ENCODE results near the gene TNFRSF12A.

TNFRSF12A gene

GRCh38 chr16:3056336-3057180 lies 36.4 kb downstream of the TNFRSF12A start:
- Mint-ChIP-seq H3K4me3 (peak overlapping the region; percentile 82 to 88), H3K9me3 (no peaks in the 10 kb centered on the region), H3K4me1 (peaks cover 73% of the 10 kb centered on the region), H3K27me3 (no peaks in the 10 kb centered on the region), H3K27ac (peak overlapping the region; percentile 76 to 78)
- DNase-seq (no peak), ATAC-seq (no peak)

- DNase-seq (peak in 1 of 2 donors; percentile 40), ATAC-seq (no peak)
- peak overlapping the region; percentile 41 to 93 for H3K27ac Mint-ChIP-seq
- H3K27me3 Mint-ChIP-seq: no peaks in the 10 kb centered on the region
- no peaks in the 10 kb centered on the region for H3K9me3 Mint-ChIP-seq
- H3K4me3 Mint-ChIP-seq: peak overlapping the region; percentile 82 to 88
- peaks cover 77% of the 10 kb centered on the region for H3K4me1 Mint-ChIP-seq
These were observed 37.3 kb downstream of the TNFRSF12A start for GRCh38 chr16:3057181-3058138.

GRCh38 chr16:3058139-3059030 lies 38.2 kb downstream of the TNFRSF12A start:
- peak overlapping the region; percentile 22 to 62 for H3K27ac Mint-ChIP-seq
- H3K9me3 Mint-ChIP-seq: no peaks in the 10 kb centered on the region
- ATAC-seq: peak; percentile 57
- peak overlapping the region; percentile 82 to 88 for H3K4me3 Mint-ChIP-seq
- H3K27me3 Mint-ChIP-seq: no peaks in the 10 kb centered on the region
- peaks cover 83% of the 10 kb centered on the region for H3K4me1 Mint-ChIP-seq
- peak in 1 of 2 donors; percentile 69 for DNase-seq

GRCh38 chr16:3059041-3059722 lies 39.0 kb downstream of the TNFRSF12A start:
- Mint-ChIP-seq H3K9me3 (no peaks in the 10 kb centered on the region), H3K27ac (peak overlapping the region; percentile 93 to 95), H3K4me1 (peaks cover 83% of the 10 kb centered on the region), H3K4me3 (peak overlapping the region; percentile 82 to 88), H3K27me3 (no peaks in the 10 kb centered on the region)
- ATAC-seq (peak; percentile 80), DNase-seq (peak; percentile 92 to 93)

- peak overlapping the region; percentile 82 to 88 for H3K4me3 Mint-ChIP-seq
- H3K27me3 Mint-ChIP-seq: no peaks in the 10 kb centered on the region
- peaks cover 83% of the 10 kb centered on the region for H3K4me1 Mint-ChIP-seq
- no peak for DNase-seq
- no peak for ATAC-seq
- peak overlapping the region; percentile 93 to 95 for H3K27ac Mint-ChIP-seq
- H3K9me3 Mint-ChIP-seq: no peaks in the 10 kb centered on the region
These were observed 39.6 kb downstream of the TNFRSF12A start for GRCh38 chr16:3059723-3060242.

GRCh38 chr16:3060339-3061127 lies 40.4 kb downstream of the TNFRSF12A start:
- Mint-ChIP-seq H3K27me3 (no peaks in the 10 kb centered on the region), H3K27ac (peak overlapping the region; percentile 93 to 95), H3K9me3 (no peaks in the 10 kb centered on the region), H3K4me1 (peaks cover 83% of the 10 kb centered on the region), H3K4me3 (peak overlapping the region; percentile 82 to 88)
- ATAC-seq: no peak
- DNase-seq: no peak

- Mint-ChIP-seq H3K27ac (peak overlapping the region in 1 of 2 donors; percentile 62), H3K9me3 (no peaks in the 10 kb centered on the region), H3K4me1 (peaks cover 71% of the 10 kb centered on the region), H3K27me3 (no peaks in the 10 kb centered on the region), H3K4me3 (no peak overlapping the region)
- no peak for ATAC-seq
- DNase-seq: no peak
These were observed 42.4 kb downstream of the TNFRSF12A start for GRCh38 chr16:3062553-3062952.

- H3K4me1 Mint-ChIP-seq: peaks cover 80% of the 10 kb centered on the region
- no peaks in the 10 kb centered on the region for H3K9me3 Mint-ChIP-seq
- peak overlapping the region; percentile 96 to 99 for H3K4me3 Mint-ChIP-seq
- peak; percentile 27 for ATAC-seq
- no peaks in the 10 kb centered on the region for H3K27me3 Mint-ChIP-seq
- H3K27ac Mint-ChIP-seq: peak overlapping the region; percentile 98 to 99
- DNase-seq: no peak
These were observed 43.6 kb downstream of the TNFRSF12A start for GRCh38 chr16:3063625-3064386.

- H3K27ac Mint-ChIP-seq: peak within 1 kb of the TSS; percentile 99
- peak within 1 kb of the TSS; percentile 96 to 99 for H3K4me3 Mint-ChIP-seq
- peak in 1 of 2 donors; percentile 75 for DNase-seq
- no peaks in the 10 kb centered on the region for H3K9me3 Mint-ChIP-seq
- H3K4me1 Mint-ChIP-seq: peaks cover 87% of the 10 kb centered on the region
- peak; percentile 61 for ATAC-seq
- no peaks in the 10 kb centered on the region for H3K27me3 Mint-ChIP-seq
These were observed 45.0 kb downstream of the TNFRSF12A start, which contains the start of gene IL32 for GRCh38 chr16:3065069-3065741. TSS of gene IL32 (plus strand) at chr16:3065640. CDS start at chr16:3065812, 172 bp downstream.

GRCh38 chr16:3065742-3066439 lies 45.7 kb downstream of the TNFRSF12A start:
- peak overlapping the region; percentile 99 for H3K27ac Mint-ChIP-seq
- H3K4me3 Mint-ChIP-seq: peak overlapping the region; percentile 96 to 99
- ATAC-seq: peak; percentile 10
- no peaks in the 10 kb centered on the region for H3K27me3 Mint-ChIP-seq
- DNase-seq: peak in 1 of 2 donors; percentile 46
- peaks cover 87% of the 10 kb centered on the region for H3K4me1 Mint-ChIP-seq
- H3K9me3 Mint-ChIP-seq: no peaks in the 10 kb centered on the region

GRCh38 chr16:3066440-3066748 lies 46.2 kb downstream of the TNFRSF12A start:
- H3K27me3 Mint-ChIP-seq: no peaks in the 10 kb centered on the region
- no peaks in the 10 kb centered on the region for H3K9me3 Mint-ChIP-seq
- no peak for DNase-seq
- H3K4me1 Mint-ChIP-seq: peaks cover 88% of the 10 kb centered on the region
- ATAC-seq: no peak
- peak overlapping the region; percentile 99 for H3K27ac Mint-ChIP-seq
- peak overlapping the region; percentile 96 to 99 for H3K4me3 Mint-ChIP-seq

GRCh38 chr16:3068487-3068886 lies 48.3 kb downstream of the TNFRSF12A start:
- ATAC-seq: no peak
- Mint-ChIP-seq H3K27me3 (no peaks in the 10 kb centered on the region), H3K4me3 (peak overlapping the region; percentile 89 to 96), H3K27ac (peak overlapping the region; percentile 93 to 98), H3K9me3 (no peaks in the 10 kb centered on the region), H3K4me1 (peaks cover 84% of the 10 kb centered on the region)
- no peak for DNase-seq
